Activated T-cell treated with anti-CD3 and anti-CD28 coated beads for 48 hours (primary cell): ENCODE measurements around the gene CD84.

Experiments used
- DNase-seq: peaks from one replicate; pipeline ENCODE4 v3.0.0-alpha.2; 2020; ENCODE audit warnings: low read depth

Gene CD84

GRCh38 chr1:160579216-160579701, at the start of gene CD84:
CD84 (minus strand) TSS chr1:160579496; CDS start chr1:160579437, 59 bp downstream.
- DNase-seq, result no peak

- DNase-seq, result no peak
Measured at GRCh38 chr1:160628799-160629263, 49.5 kb upstream of the CD84 start.

- DNase-seq, result peak; percentile 62
Measured at GRCh38 chr1:160627677-160628289, 48.5 kb upstream of the CD84 start.

- no peak for DNase-seq
Measured at GRCh38 chr1:160626509-160627342, 47.4 kb upstream of the CD84 start.

- DNase-seq, result peak; percentile 65
Measured at GRCh38 chr1:160625725-160626498, 46.6 kb upstream of the CD84 start.

GRCh38 chr1:160625321-160625720, 46.0 kb upstream of the CD84 start:
- no peak for DNase-seq

GRCh38 chr1:160624464-160624863, 45.2 kb upstream of the CD84 start:
- no peak for DNase-seq

GRCh38 chr1:160623862-160624261, 44.6 kb upstream of the CD84 start:
- DNase-seq, result no peak

GRCh38 chr1:160623227-160623633, 43.9 kb upstream of the CD84 start:
- DNase-seq, result no peak

- DNase-seq, result no peak
Measured at GRCh38 chr1:160622501-160623226, 43.4 kb upstream of the CD84 start.

- no peak for DNase-seq
Measured at GRCh38 chr1:160621633-160622413, 42.5 kb upstream of the CD84 start.

GRCh38 chr1:160620942-160621632, 41.8 kb upstream of the CD84 start:
- no peak for DNase-seq

- no peak for DNase-seq
Measured at GRCh38 chr1:160619742-160620277, 40.5 kb upstream of the CD84 start.

GRCh38 chr1:160618763-160619274, 39.5 kb upstream of the CD84 start:
- DNase-seq, result no peak

GRCh38 chr1:160618327-160618726, 39.0 kb upstream of the CD84 start:
- no peak for DNase-seq

- no peak for DNase-seq
Measured at GRCh38 chr1:160615660-160616059, 36.4 kb upstream of the CD84 start.

- no peak for DNase-seq
Measured at GRCh38 chr1:160614410-160614809, 35.1 kb upstream of the CD84 start.

GRCh38 chr1:160612613-160613218, 33.4 kb upstream of the CD84 start:
- DNase-seq, result no peak

- no peak for DNase-seq
Measured at GRCh38 chr1:160610569-160611242, 31.4 kb upstream of the CD84 start.
